Mesendoderm (in vitro differentiated cells): ENCODE data around the gene GCGR.

Experiments
- DNase-seq: peaks from one replicate; pipeline ENCODE4 v3.0.0; 2013
- H2AK5ac ChIP-seq: 2 replicates; pipeline ENCODE4 v1.6.1; 2013; ENCODE audit warnings: low read length, inconsistent platforms
- H2BK120ac ChIP-seq: 2 replicates; pipeline ENCODE4 v1.6.1; 2013; ENCODE audit warnings: low read depth, mild to moderate bottlenecking, low read length, moderate library complexity, mixed read lengths
- H2BK15ac ChIP-seq: replicated peaks from 2 replicates; pipeline ENCODE4 v1.6.1; 2013; ENCODE audit warnings: low read depth, mild to moderate bottlenecking, moderate library complexity
- H2BK5ac ChIP-seq: 2 replicates; pipeline ENCODE4 v1.6.1; 2013; ENCODE audit warnings: low read length, inconsistent platforms
- H3K18ac ChIP-seq: 2 replicates; pipeline ENCODE4 v1.6.1; 2013; ENCODE audit warnings: mild to moderate bottlenecking, low read length, mixed read lengths
- H3K23ac ChIP-seq: one replicate; pipeline ENCODE4 v1.6.1; 2013; ENCODE audit warnings: low read length
- H3K27ac ChIP-seq: 2 replicates; pipeline ENCODE4 v1.5.1; 2013; ENCODE audit warnings: low read depth, mild to moderate bottlenecking, inconsistent platforms, low read length, moderate library complexity
- H3K27me3 ChIP-seq: 2 replicates; pipeline ENCODE4 v1.6.1; 2013; ENCODE audit warnings: low read length, control low read depth, mild to moderate bottlenecking, inconsistent platforms; ENCODE audit not compliant: insufficient read depth, poor library complexity
- H3K36me3 ChIP-seq: 2 replicates; pipeline ENCODE4 v1.6.1; 2013; ENCODE audit warnings: low read length, inconsistent platforms; ENCODE audit not compliant: control insufficient read depth, insufficient read depth
- H3K4ac ChIP-seq: one replicate; pipeline ENCODE4 v1.6.1; 2013; ENCODE audit warnings: low read depth, mild to moderate bottlenecking, low read length, moderate library complexity
- H3K4me1 ChIP-seq: 2 replicates; pipeline ENCODE4 v1.6.1; 2013; ENCODE audit warnings: low read depth, low read length, inconsistent platforms; ENCODE audit not compliant: control insufficient read depth
- H3K4me2 ChIP-seq: 2 replicates; pipeline ENCODE4 v1.6.1; 2013; ENCODE audit warnings: low read length
- H3K4me3 ChIP-seq: 2 replicates; pipeline ENCODE4 v1.5.1; 2013; ENCODE audit warnings: mild to moderate bottlenecking, low read length
- H3K56ac ChIP-seq: one replicate; pipeline ENCODE4 v1.6.1; 2013; ENCODE audit warnings: low read length
- H3K79me1 ChIP-seq: 2 replicates; pipeline ENCODE4 v1.6.1; 2013; ENCODE audit warnings: low read length, inconsistent platforms
- H3K79me2 ChIP-seq: 2 replicates; pipeline ENCODE4 v1.6.1; 2013; ENCODE audit warnings: mild to moderate bottlenecking, low read length; ENCODE audit not compliant: control insufficient read depth, insufficient read depth
- H3K9ac ChIP-seq: 2 replicates; pipeline ENCODE4 v1.6.1; 2013; ENCODE audit warnings: low read length, inconsistent platforms
- H4K5ac ChIP-seq: one replicate; pipeline ENCODE4 v1.6.1; 2013; ENCODE audit warnings: low read length
- H4K8ac ChIP-seq: one replicate; pipeline ENCODE4 v1.6.1; 2013; ENCODE audit warnings: low read depth, mild to moderate bottlenecking, control low read depth, low read length, moderate library complexity
- WGBS: extraction: QIAGEN DNeasy Blood & Tissue Kit; methylation state at CpG from one replicate; pipeline ENCODE4 v1.1.7; 2013; ENCODE audit warnings: low lambda C conversion rate, missing lambda C conversion rate; ENCODE audit not compliant: insufficient coverage; ENCODE audit errors: extremely low coverage; 5-methylcytosine and 5-hydroxymethylcytosine counted together

Gene GCGR

GRCh38 chr17:81810892-81811704 is 7.1 kb downstream of the GCGR start:
- no peaks in the 10 kb centered on the region for H3K36me3 ChIP-seq
- no peak overlapping the region for H2BK5ac ChIP-seq
- no peak overlapping the region for H4K8ac ChIP-seq
- no peaks in the 10 kb centered on the region for H3K4me1 ChIP-seq
- H2BK15ac ChIP-seq = no peak overlapping the region
- no peak overlapping the region for H3K4ac ChIP-seq
- H3K9ac ChIP-seq = no peak overlapping the region
- no peak overlapping the region for H3K56ac ChIP-seq
- H2AK5ac ChIP-seq = no peak overlapping the region
- no peak overlapping the region for H3K23ac ChIP-seq
- no peak overlapping the region for H3K4me3 ChIP-seq
- no peaks in the 10 kb centered on the region for H3K79me1 ChIP-seq
- H3K79me2 ChIP-seq = no peaks in the 10 kb centered on the region
- no peak overlapping the region for H2BK120ac ChIP-seq
- H3K27me3 ChIP-seq = peaks cover 2% of the 10 kb centered on the region
- DNase-seq = no peak
- no peak overlapping the region for H3K4me2 ChIP-seq
- no peak overlapping the region for H3K18ac ChIP-seq
- no peak overlapping the region for H4K5ac ChIP-seq
- WGBS = no CpG with 5 or more reads among the region's 42 CpGs
- no peak overlapping the region for H3K27ac ChIP-seq

- no peaks in the 10 kb centered on the region for H3K79me1 ChIP-seq
- no peak overlapping the region for H2AK5ac ChIP-seq
- H2BK120ac ChIP-seq = no peak overlapping the region
- no peak overlapping the region for H3K9ac ChIP-seq
- H3K4ac ChIP-seq = no peak overlapping the region
- H3K23ac ChIP-seq = no peak overlapping the region
- H3K18ac ChIP-seq = no peak overlapping the region
- no peaks in the 10 kb centered on the region for H3K36me3 ChIP-seq
- H3K4me1 ChIP-seq = no peaks in the 10 kb centered on the region
- no peak overlapping the region for H3K4me3 ChIP-seq
- H3K27ac ChIP-seq = no peak overlapping the region
- no peak overlapping the region for H4K8ac ChIP-seq
- no peak overlapping the region for H2BK5ac ChIP-seq
- H3K79me2 ChIP-seq = no peaks in the 10 kb centered on the region
- no peak overlapping the region for H2BK15ac ChIP-seq
- no peaks in the 10 kb centered on the region for H3K27me3 ChIP-seq
- no CpG with 5 or more reads among the region's 24 CpGs for WGBS
- H3K56ac ChIP-seq = no peak overlapping the region
- H4K5ac ChIP-seq = no peak overlapping the region
- DNase-seq = no peak
- no peak overlapping the region for H3K4me2 ChIP-seq
Observed at GRCh38 chr17:81811705-81812570, 8.0 kb downstream of the GCGR start.

- Histone ChIP-seq H4K8ac (no peak overlapping the region), H3K23ac (no peak overlapping the region), H2BK120ac (no peak overlapping the region), H3K4me2 (no peak overlapping the region), H3K27me3 (no peaks in the 10 kb centered on the region), H2BK15ac (no peak overlapping the region), H3K79me1 (no peaks in the 10 kb centered on the region), H2BK5ac (no peak overlapping the region), H3K9ac (no peak overlapping the region), H2AK5ac (no peak overlapping the region), H4K5ac (no peak overlapping the region), H3K27ac (no peak overlapping the region), H3K4me1 (no peaks in the 10 kb centered on the region), H3K36me3 (no peaks in the 10 kb centered on the region), H3K18ac (no peak overlapping the region), H3K4ac (no peak overlapping the region), H3K56ac (no peak overlapping the region), H3K79me2 (no peaks in the 10 kb centered on the region), H3K4me3 (no peak overlapping the region)
- WGBS = no CpG with 5 or more reads among the region's 45 CpGs
- DNase-seq = no peak
Observed at GRCh38 chr17:81812571-81813370, 8.8 kb downstream of the GCGR start.

GRCh38 chr17:81813371-81813684 is 9.4 kb downstream of the GCGR start:
- Histone ChIP-seq H3K36me3 (no peaks in the 10 kb centered on the region), H3K79me1 (no peaks in the 10 kb centered on the region), H3K4me1 (no peaks in the 10 kb centered on the region), H3K56ac (no peak overlapping the region), H3K9ac (no peak overlapping the region), H4K5ac (no peak overlapping the region), H2BK120ac (no peak overlapping the region), H3K4me2 (no peak overlapping the region), H3K27ac (no peak overlapping the region), H3K27me3 (no peaks in the 10 kb centered on the region), H2BK5ac (no peak overlapping the region), H3K4ac (no peak overlapping the region), H2BK15ac (no peak overlapping the region), H3K23ac (no peak overlapping the region), H3K79me2 (no peaks in the 10 kb centered on the region), H4K8ac (no peak overlapping the region), H3K4me3 (no peak overlapping the region), H2AK5ac (no peak overlapping the region), H3K18ac (no peak overlapping the region)
- no peak for DNase-seq
- WGBS = no CpG with 5 or more reads among the region's 15 CpGs

- Histone ChIP-seq H2AK5ac (no peak overlapping the region), H3K56ac (no peak overlapping the region), H3K79me1 (no peaks in the 10 kb centered on the region), H4K8ac (no peak overlapping the region), H3K36me3 (no peaks in the 10 kb centered on the region), H3K27ac (no peak overlapping the region), H3K23ac (no peak overlapping the region), H2BK120ac (no peak overlapping the region), H2BK5ac (no peak overlapping the region), H3K79me2 (no peaks in the 10 kb centered on the region), H3K4ac (no peak overlapping the region), H4K5ac (no peak overlapping the region), H3K18ac (no peak overlapping the region), H3K4me2 (no peak overlapping the region), H3K27me3 (no peaks in the 10 kb centered on the region), H2BK15ac (no peak overlapping the region), H3K4me1 (no peaks in the 10 kb centered on the region), H3K4me3 (no peak overlapping the region), H3K9ac (no peak overlapping the region)
- WGBS = no CpG with 5 or more reads among the region's 41 CpGs
- no peak for DNase-seq
Observed at GRCh38 chr17:81813861-81814683, 10.1 kb downstream of the GCGR start.
